Immature natural killer cell (primary cell): Measurements from ENCODE around the gene SAE1. TPM values are rescaled to one million over a fixed set of nuclear protein-coding genes. Genes with fewer than 3 reads are reported as not detected.

Source experiments
- DNase-seq, 3 donors: peaks; one replicate each; pipeline ENCODE4 v3.0.0; 2022; ENCODE audit warnings: mixed read lengths in 1 of 3
- H3K27ac Mint-ChIP-seq, 6 donors: one replicate each; pipeline ENCODE4 v1.8.0; 2020; ENCODE audit warnings: mixed read lengths in 6 of 6, mild to moderate bottlenecking in 5 of 6, inconsistent platforms in 4 of 6, moderate library complexity in 3 of 6
- H3K27me3 Mint-ChIP-seq, 3 donors: one replicate each; pipeline ENCODE4 v1.8.0; 2020 to 2021; ENCODE audit warnings: low read depth in 3 of 3, mild to moderate bottlenecking in 3 of 3, mixed read lengths in 3 of 3, moderate library complexity in 3 of 3, inconsistent platforms in 1 of 3
- H3K36me3 Mint-ChIP-seq, 3 donors: one replicate each; pipeline ENCODE4 v1.8.0; 2020; ENCODE audit warnings: mixed read lengths in 3 of 3, inconsistent platforms in 2 of 3, mild to moderate bottlenecking in 2 of 3
- H3K4me1 Mint-ChIP-seq, 2 donors: one replicate each; pipeline ENCODE4 v1.8.0; 2020; ENCODE audit warnings: inconsistent platforms in 2 of 2, mild to moderate bottlenecking in 2 of 2, mixed read lengths in 2 of 2, moderate library complexity in 1 of 2
- H3K4me3 Mint-ChIP-seq, 5 donors: one replicate each; pipeline ENCODE4 v1.8.0; 2020; ENCODE audit warnings: mild to moderate bottlenecking in 5 of 5, mixed read lengths in 5 of 5, inconsistent platforms in 3 of 5, moderate library complexity in 3 of 5
- H3K9me3 Mint-ChIP-seq, 6 donors: one replicate each; pipeline ENCODE4 v1.8.0; 2020; ENCODE audit warnings: mild to moderate bottlenecking in 6 of 6, mixed read lengths in 6 of 6, inconsistent platforms in 4 of 6, moderate library complexity in 3 of 6
- polyA plus RNA-seq, 3 donors: library from polyadenylated mRNA; unstranded; fragments of 300-500 nt; fragmentation: Illumina TruSeq; gene quantifications; one replicate each; pipeline ENCODE4 v1.2.3, GENCODE V29; 2021

SAE1 gene
- polyA plus RNA-seq, 3 donors from 2014 or later = 111 to 159 (median 119) TPM

- Mint-ChIP-seq H3K27ac (peak overlapping the region; percentile 94 to 100 (median 98)), H3K4me3 (peak overlapping the region; percentile 95 to 99 (median 98)), H3K36me3 (peaks cover 4 to 6% (median 4%) of the 10 kb centered on the region in 3 donors), H3K9me3 (no peaks in the 10 kb centered on the region), H3K27me3 (peaks cover 10 to 27% (median 15%) of the 10 kb centered on the region in 3 donors), H3K4me1 (peaks cover 62 to 76% of the 10 kb centered on the region in 2 donors)
- peak in 1 of 3 donors; percentile 20 for DNase-seq
Observed at GRCh38 chr19:47109541-47110375, 20.9 kb upstream of the SAE1 start.

- H3K4me3 Mint-ChIP-seq = peak overlapping the region; percentile 95 to 99 (median 98)
- peak in 1 of 3 donors; percentile 14 for DNase-seq
- H3K9me3 Mint-ChIP-seq = no peaks in the 10 kb centered on the region
- H3K4me1 Mint-ChIP-seq = peaks cover 62 to 72% of the 10 kb centered on the region in 2 donors
- H3K27me3 Mint-ChIP-seq = peaks cover 10 to 27% (median 15%) of the 10 kb centered on the region in 3 donors
- H3K36me3 Mint-ChIP-seq = peaks cover 3 to 6% (median 4%) of the 10 kb centered on the region in 3 donors
- H3K27ac Mint-ChIP-seq = peak overlapping the region; percentile 94 to 100 (median 98)
Observed at GRCh38 chr19:47110521-47111005, 20.1 kb upstream of the SAE1 start.

GRCh38 chr19:47111006-47111621 lies 19.5 kb upstream of the SAE1 start:
- Mint-ChIP-seq H3K36me3 (peaks cover 0 to 6% (median 4%) of the 10 kb centered on the region in 3 donors), H3K4me3 (peak overlapping the region; percentile 95 to 99 (median 98)), H3K9me3 (no peaks in the 10 kb centered on the region), H3K27ac (peak overlapping the region; percentile 94 to 100 (median 98)), H3K27me3 (peaks cover 10 to 26% (median 15%) of the 10 kb centered on the region in 3 donors), H3K4me1 (peaks cover 56 to 67% of the 10 kb centered on the region in 2 donors)
- DNase-seq = peak; percentile 34 to 48 (median 41)

GRCh38 chr19:47111682-47112165 lies 18.9 kb upstream of the SAE1 start:
- Mint-ChIP-seq H3K9me3 (no peaks in the 10 kb centered on the region), H3K27ac (peak overlapping the region; percentile 94 to 100 (median 100)), H3K4me1 (peaks cover 50 to 61% of the 10 kb centered on the region in 2 donors), H3K27me3 (peaks cover 10 to 26% (median 15%) of the 10 kb centered on the region in 3 donors), H3K4me3 (peak overlapping the region; percentile 95 to 99 (median 98)), H3K36me3 (peaks cover 0 to 6% (median 4%) of the 10 kb centered on the region in 3 donors)
- no peak for DNase-seq

- Mint-ChIP-seq H3K27me3 (peaks cover 10 to 26% (median 15%) of the 10 kb centered on the region in 3 donors), H3K4me1 (peaks cover 43 to 54% of the 10 kb centered on the region in 2 donors), H3K9me3 (no peaks in the 10 kb centered on the region), H3K27ac (peak overlapping the region; percentile 98 to 100 (median 100)), H3K4me3 (peak overlapping the region; percentile 95 to 99 (median 98)), H3K36me3 (peaks cover 0 to 6% (median 4%) of the 10 kb centered on the region in 3 donors)
- peak; percentile 80 to 87 (median 84) for DNase-seq
Observed at GRCh38 chr19:47112166-47112996, 18.3 kb upstream of the SAE1 start.

GRCh38 chr19:47112997-47113849 lies 17.4 kb upstream of the SAE1 start, which contains the start of gene ZC3H4:
TSS of gene ZC3H4 (minus strand) at chr19:47113776. CDS start at chr19:47112584, 1,192 bp downstream.
- Mint-ChIP-seq H3K4me1 (peaks cover 35 to 46% of the 10 kb centered on the region in 2 donors), H3K36me3 (peaks cover 0 to 6% (median 4%) of the 10 kb centered on the region in 3 donors), H3K27ac (peak within 1 kb of the TSS; percentile 98 to 100 (median 100)), H3K27me3 (peaks cover 10 to 29% (median 15%) of the 10 kb centered on the region in 3 donors), H3K9me3 (no peaks in the 10 kb centered on the region), H3K4me3 (peak within 1 kb of the TSS; percentile 95 to 99 (median 98))
- peak; percentile 100 for DNase-seq

GRCh38 chr19:47113850-47114651 lies 16.6 kb upstream of the SAE1 start:
- H3K36me3 Mint-ChIP-seq = peaks cover 0 to 6% (median 4%) of the 10 kb centered on the region in 3 donors
- peaks cover 31 to 37% of the 10 kb centered on the region in 2 donors for H3K4me1 Mint-ChIP-seq
- DNase-seq = no peak
- peak overlapping the region; percentile 95 to 99 (median 98) for H3K4me3 Mint-ChIP-seq
- H3K9me3 Mint-ChIP-seq = no peaks in the 10 kb centered on the region
- peaks cover 10 to 29% (median 15%) of the 10 kb centered on the region in 3 donors for H3K27me3 Mint-ChIP-seq
- peak overlapping the region; percentile 98 to 100 (median 100) for H3K27ac Mint-ChIP-seq

- Mint-ChIP-seq H3K4me1 (no peaks in the 10 kb centered on the region), H3K27ac (peak overlapping the region in 1 of 6 donors; percentile 73), H3K36me3 (no peaks in the 10 kb centered on the region), H3K27me3 (peaks cover 0 to 5% (median 0%) of the 10 kb centered on the region in 3 donors), H3K9me3 (no peaks in the 10 kb centered on the region), H3K4me3 (no peak overlapping the region)
- DNase-seq = no peak
Observed at GRCh38 chr19:47120470-47121067, 10.1 kb upstream of the SAE1 start.

- H3K4me1 Mint-ChIP-seq = no peaks in the 10 kb centered on the region
- DNase-seq = no peak
- H3K27ac Mint-ChIP-seq = no peak overlapping the region
- no peaks in the 10 kb centered on the region for H3K9me3 Mint-ChIP-seq
- H3K27me3 Mint-ChIP-seq = peaks cover 0 to 2% (median 0%) of the 10 kb centered on the region in 3 donors
- no peaks in the 10 kb centered on the region for H3K36me3 Mint-ChIP-seq
- H3K4me3 Mint-ChIP-seq = no peak overlapping the region
Observed at GRCh38 chr19:47122359-47123335, 8.0 kb upstream of the SAE1 start.

GRCh38 chr19:47123406-47123805 lies 7.2 kb upstream of the SAE1 start:
- peaks cover 0 to 2% (median 0%) of the 10 kb centered on the region in 3 donors for H3K27me3 Mint-ChIP-seq
- no peak for DNase-seq
- H3K36me3 Mint-ChIP-seq = no peaks in the 10 kb centered on the region
- H3K9me3 Mint-ChIP-seq = no peaks in the 10 kb centered on the region
- no peaks in the 10 kb centered on the region for H3K4me1 Mint-ChIP-seq
- H3K4me3 Mint-ChIP-seq = no peak overlapping the region
- no peak overlapping the region for H3K27ac Mint-ChIP-seq
